K562 (cell line): ENCODE results near the gene ASZ1. TPM values are rescaled to one million over a fixed set of nuclear protein-coding genes. Genes with fewer than 3 reads are reported as not detected.

Experiments used
- ATAC-seq: fragments of 200-7000 bp; cut with Tn5 transposase; 3 replicates; pipeline ENCODE4 v1.9.1; 2020; ENCODE audit warnings: moderate library complexity
- BruUV-seq: library from RNA; stranded (reverse); fragments of 400-500 nt; replicated peaks from 2 replicates; lab custom pipeline; 2021; lab: Mats Ljungman, UMichigan
- CTCF ChIA-PET: fragments of 300-600 bp; formaldehyde crosslinking; extraction: SDS; loops from one replicate; lab custom pipeline; 2021; ENCODE audit warnings: low intra/inter-chr PET ratio; lab: Yijun Ruan, JAX
- POLR2A ChIA-PET: fragments of 300-600, 350-650 bp; sonication (Branson Sonifier 250); formaldehyde crosslinking; extraction: SDS; loops from one replicate; lab custom pipeline; 2021; ENCODE audit warnings: antibody characterized with exemption, inconsistent platforms; lab: Yijun Ruan, JAX
- DNase-seq, 4 experiments: peaks; one replicate each; pipeline versions ENCODE4 v3.0.0 to v3.0.0-alpha.2; 2011 to 2018; ENCODE audit warnings: low spot score in 3 of 4, mixed read lengths in 3 of 4; ENCODE audit errors: extremely low read depth in 1 of 4
- FAIRE-seq: peaks from 2 replicates; lab custom pipeline; 2011; peaks lifted over from hg19 to GRCh38; lab: Jason Lieb, UNC
- H2AFZ ChIP-seq: 2 replicates; pipeline ENCODE4 v1.6.0; 2011; ENCODE audit warnings: low read depth, low read length, control low read depth, inconsistent platforms
- H3K27ac ChIP-seq: fragments of 200-600 bp; 3 replicates; pipeline ENCODE4 v1.8.0; 2011; ENCODE audit warnings: low read depth, mild to moderate bottlenecking, control low read depth, inconsistent platforms, low read length, moderate library complexity, mixed read lengths; ENCODE audit errors: extremely low read depth
- H3K27me3 ChIP-seq, 2 experiments: fragments of 300-600 bp in 1 of 2; 2 replicates in 1 of 2; 3 replicates in 1 of 2; pipeline versions ENCODE4 v1.6.0 to v1.8.0; 2011; ENCODE audit warnings: inconsistent platforms in 2 of 2, low read length in 2 of 2, mild to moderate bottlenecking in 1 of 2, mixed read lengths in 1 of 2, moderate library complexity in 1 of 2; ENCODE audit not compliant: control insufficient read depth in 2 of 2, insufficient read depth in 2 of 2
- H3K36me3 ChIP-seq: fragments of 300-600 bp; 3 replicates; pipeline ENCODE4 v1.8.0; 2011; ENCODE audit warnings: mild to moderate bottlenecking, low read length, inconsistent platforms; ENCODE audit not compliant: control insufficient read depth, insufficient read depth
- H3K4me1 ChIP-seq, 2 experiments: fragments of 200-600 bp in 1 of 2; replicated peaks in 1 of 2; 2 replicates in 1 of 2; 3 replicates in 1 of 2; pipeline versions ENCODE4 v1.5.1 to v1.8.0; 2011; ENCODE audit warnings: inconsistent platforms in 2 of 2, low read length in 2 of 2, mild to moderate bottlenecking in 1 of 2, mixed read lengths in 1 of 2, moderate library complexity in 1 of 2; ENCODE audit not compliant: control insufficient read depth in 2 of 2, insufficient read depth in 2 of 2
- H3K4me2 ChIP-seq: 2 replicates; pipeline ENCODE4 v1.6.1; 2011; ENCODE audit warnings: low read length, control low read depth, inconsistent platforms, mixed read lengths; ENCODE audit not compliant: insufficient read depth
- H3K4me3 ChIP-seq: fragments of 200-600 bp; sonication (generic), shearing (Covaris generic); 2 replicates; pipeline ENCODE4 v1.5.1; 2016; ENCODE audit warnings: control low read depth, inconsistent platforms
- H3K79me2 ChIP-seq: fragments of 200-600 bp; 3 replicates; pipeline ENCODE4 v1.8.0; 2011; ENCODE audit warnings: low read length, inconsistent platforms; ENCODE audit not compliant: control insufficient read depth, insufficient read depth
- H3K9ac ChIP-seq, 2 experiments: 2 replicates each; pipeline versions ENCODE4 v1.6.0 to v1.6.1; 2011; ENCODE audit warnings: low read depth in 2 of 2, low read length in 2 of 2, control low read depth in 1 of 2, inconsistent platforms in 1 of 2, mild to moderate bottlenecking in 1 of 2, mixed read lengths in 1 of 2; ENCODE audit not compliant: insufficient read depth in 1 of 2
- H3K9me1 ChIP-seq: one replicate; pipeline ENCODE4 v1.6.0; 2011; ENCODE audit warnings: inconsistent platforms, mild to moderate bottlenecking, low read length, moderate library complexity; ENCODE audit not compliant: control insufficient read depth, insufficient read depth
- H3K9me3 ChIP-seq: replicated peaks from 2 replicates; pipeline ENCODE4 v1.5.1; 2011; ENCODE audit warnings: low read depth, low read length, inconsistent platforms; ENCODE audit not compliant: control insufficient read depth, insufficient read depth
- H4K20me1 ChIP-seq: replicated peaks from 2 replicates; pipeline ENCODE4 v1.6.1; 2011; ENCODE audit warnings: low read length, inconsistent platforms, mixed read lengths; ENCODE audit not compliant: control insufficient read depth, insufficient read depth
- BMI1 ChIP-seq: fragments of 150-350 bp; IDR thresholded peaks from 2 replicates; pipeline ENCODE4 v1.6.1; 2014; ENCODE audit warnings: low read length
- CCAR2 ChIP-seq: fragments of 200-400 bp; formaldehyde crosslinking; IDR thresholded peaks from 2 replicates; pipeline ENCODE4 v1.6.1; 2017; ENCODE audit warnings: mild to moderate bottlenecking, low read depth, low read length
- ILF3 ChIP-seq: fragments of 450-650 bp; IDR thresholded peaks from 2 replicates; pipeline ENCODE4 v1.6.1; 2018; ENCODE audit warnings: antibody characterized with exemption, mild to moderate bottlenecking, moderate library complexity, borderline replicate concordance
- KDM2B ChIP-seq: fragments of 250-450 bp; sonication (Bioruptor Pico); IDR thresholded peaks from 2 replicates; pipeline ENCODE4 v1.8.0; 2021; ENCODE audit warnings: mild to moderate bottlenecking, moderate library complexity
- MYBL2 ChIP-seq, 2 experiments: fragments of 450-650 bp in 1 of 2; sonication (generic) in 1 of 2; formaldehyde crosslinking in 1 of 2; IDR thresholded peaks; 2 replicates each; pipeline versions ENCODE4 v1.6.1 to v1.8.1; 2017 to 2022; ENCODE audit warnings: borderline replicate concordance in 1 of 2, inconsistent platforms in 1 of 2, low read depth in 1 of 2, mild to moderate bottlenecking in 1 of 2, missing genetic modification reagents in 1 of 2, moderate library complexity in 1 of 2
- NR4A1 ChIP-seq, 2 experiments: fragments of 250-450 bp in 1 of 2; fragments of 450-650 bp in 1 of 2; sonication (Bioruptor Pico) in 1 of 2; IDR thresholded peaks; 2 replicates each; pipeline versions ENCODE4 v1.4.0 to v1.6.1; 2016 to 2020; ENCODE audit warnings: mild to moderate bottlenecking in 2 of 2, missing compliant biosample characterization in 1 of 2, missing genetic modification characterization in 1 of 2, moderate library complexity in 1 of 2
- PRPF4 ChIP-seq: fragments of 200-400 bp; formaldehyde crosslinking; IDR thresholded peaks from one replicate; pipeline ENCODE4 v1.6.1; 2017; ENCODE audit warnings: low read length, low read depth, mild to moderate bottlenecking; ENCODE audit not compliant: insufficient read depth, poor library complexity, severe bottlenecking
- ZKSCAN3 ChIP-seq: fragments of 250-450 bp; sonication (Bioruptor Pico); IDR thresholded peaks from 2 replicates; pipeline ENCODE4 v1.4.0; 2020
- ZKSCAN8 ChIP-seq: fragments of 200-800 bp; sonication (Bioruptor generic); IDR thresholded peaks from 2 replicates; pipeline ENCODE4 v1.6.1; 2016; ENCODE audit warnings: missing genetic modification characterization, missing compliant biosample characterization
- WGBS: fragments of 100-300 bp; shearing (Covaris generic); methylation state at CpG from one replicate; pipeline ENCODE4 v1.1.6; 2016; ENCODE audit warnings: low coverage, mixed read lengths; ENCODE audit not compliant: insufficient coverage; ENCODE audit errors: missing lambda C conversion rate; 5-methylcytosine and 5-hydroxymethylcytosine counted together
- in situ Hi-C: fragments of 300-500 bp; cut with MboI; formaldehyde crosslinking; loops from 4 replicates; pipeline ENCODE4 v1.15.0; 2018; ENCODE audit warnings: inconsistent platforms, mixed read lengths
- intact Hi-C: fragments of 100-400 bp; cut with micrococcal nuclease; formaldehyde crosslinking; loops from 2 replicates; pipeline ENCODE4 v1.14.2; 2022
- polyA plus RNA-seq, 8 experiments: library from polyadenylated mRNA; depleted of rRNA in 4 of 8; stranded (reverse) in 5 of 8; unstranded in 3 of 8; fragments of >200 nt; fragmentation: Nextera tagmentation in 2 of 8; fragmentation: Illumina TruSeq in 1 of 8; extraction: Ambion mirVana in 2 of 8; extraction: Trizol in 1 of 8; gene quantifications; 2 replicates each; pipeline versions ENCODE4 v1.2.1 to v1.2.3, GENCODE V29; 2011 to 2014; ENCODE audit warnings: inconsistent platforms in 1 of 8, missing spikeins in 1 of 8
- total RNA-seq, 7 experiments: library from RNA; depleted of rRNA in 6 of 7; stranded (reverse); fragments of >200 nt in 6 of 7; fragmentation: Illumina TruSeq in 2 of 7; extraction: Trizol in 2 of 7; gene quantifications; 2 replicates each; pipeline versions ENCODE4 v1.2.1 to v1.2.3, GENCODE V29; 2011 to 2021; ENCODE audit warnings: low replicate concordance in 1 of 7
- TF ChIP-seq, protein P1 (sequence below): sonication (generic); formaldehyde crosslinking; IDR thresholded peaks from 2 replicates; pipeline ENCODE4 v1.8.0; 2022; ENCODE audit warnings: missing genetic modification reagents, mild to moderate bottlenecking, borderline replicate concordance
- TF ChIP-seq, protein P2 (sequence below): fragments of 250-450 bp; sonication (Bioruptor Pico); IDR thresholded peaks from 2 replicates; pipeline ENCODE4 v1.9.0; 2021; ENCODE audit warnings: mild to moderate bottlenecking
- TF ChIP-seq, protein P3 (sequence below): fragments of 450-650 bp; IDR thresholded peaks from 2 replicates; pipeline ENCODE4 v1.6.1; 2018; ENCODE audit not compliant: partially characterized antibody

Gene ASZ1
- total and polyA plus RNA-seq, 9 of the 15 experiments (the other 6 are each of a cell fraction or from before 2014, with no cell fraction given): not detected

DNA sequence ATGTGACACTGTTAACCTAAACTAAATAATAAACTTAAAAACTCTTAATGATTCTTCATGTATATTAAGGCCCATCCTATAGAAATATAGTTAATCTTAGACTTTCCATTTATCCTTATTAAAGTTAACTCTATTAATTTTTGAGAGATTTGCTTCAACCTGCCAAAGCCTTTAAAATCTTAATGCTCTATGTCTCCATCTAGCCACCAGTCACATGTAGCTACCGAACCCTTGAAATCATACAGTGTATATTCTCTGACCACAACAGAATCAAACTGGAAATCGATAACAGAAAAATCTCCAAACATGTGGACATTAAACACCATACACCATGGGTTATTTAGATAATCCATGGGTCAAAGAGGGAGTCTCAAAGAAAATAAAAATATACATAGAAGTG lies 51.9 kb downstream of the ASZ1 start:
- Histone ChIP-seq H3K9me3 (no peaks in the 10 kb centered on the region), H4K20me1 (no peaks in the 10 kb centered on the region), H2AFZ (no peak overlapping the region), H3K4me1 (no peaks in the 10 kb centered on the region), H3K9me1 (no peaks in the 10 kb centered on the region), H3K27ac (no peak overlapping the region), H3K4me3 (no peak overlapping the region), H3K36me3 (no peaks in the 10 kb centered on the region), H3K79me2 (no peaks in the 10 kb centered on the region), H3K9ac (no peak overlapping the region), H3K4me2 (no peak overlapping the region), H3K27me3 (no peaks in the 10 kb centered on the region)
- ChIA-PET CTCF (no interaction called here), POLR2A (no interaction called here)
- intact Hi-C loops (no loop called here), in situ Hi-C loops (no loop called here)
- 2% methylated on average over 2 of the region's 2 CpGs for WGBS
- no peak for ATAC-seq
- FAIRE-seq: no peak
- no TSS peak for BruUV-seq
- TF ChIP-seq, protein P1, sequence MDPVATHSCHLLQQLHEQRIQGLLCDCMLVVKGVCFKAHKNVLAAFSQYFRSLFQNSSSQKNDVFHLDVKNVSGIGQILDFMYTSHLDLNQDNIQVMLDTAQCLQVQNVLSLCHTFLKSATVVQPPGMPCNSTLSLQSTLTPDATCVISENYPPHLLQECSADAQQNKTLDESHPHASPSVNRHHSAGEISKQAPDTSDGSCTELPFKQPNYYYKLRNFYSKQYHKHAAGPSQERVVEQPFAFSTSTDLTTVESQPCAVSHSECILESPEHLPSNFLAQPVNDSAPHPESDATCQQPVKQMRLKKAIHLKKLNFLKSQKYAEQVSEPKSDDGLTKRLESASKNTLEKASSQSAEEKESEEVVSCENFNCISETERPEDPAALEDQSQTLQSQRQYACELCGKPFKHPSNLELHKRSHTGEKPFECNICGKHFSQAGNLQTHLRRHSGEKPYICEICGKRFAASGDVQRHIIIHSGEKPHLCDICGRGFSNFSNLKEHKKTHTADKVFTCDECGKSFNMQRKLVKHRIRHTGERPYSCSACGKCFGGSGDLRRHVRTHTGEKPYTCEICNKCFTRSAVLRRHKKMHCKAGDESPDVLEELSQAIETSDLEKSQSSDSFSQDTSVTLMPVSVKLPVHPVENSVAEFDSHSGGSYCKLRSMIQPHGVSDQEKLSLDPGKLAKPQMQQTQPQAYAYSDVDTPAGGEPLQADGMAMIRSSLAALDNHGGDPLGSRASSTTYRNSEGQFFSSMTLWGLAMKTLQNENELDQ (CRISPR knock-in tag): no peak
- TF ChIP-seq ZKSCAN8 (CRISPR knock-in tag): no peak
- TF ChIP-seq CCAR2: no peak
- TF ChIP-seq MYBL2 (IDR thresholded peaks at IDR 0.05; ENCODE audit: low read depth): no peak
- TF ChIP-seq MYBL2 (CRISPR knock-in tag; IDR thresholded peaks at IDR 0.05; ENCODE audit: borderline replicate concordance): no peak
- TF ChIP-seq BMI1: no peak
- TF ChIP-seq, protein P2, sequence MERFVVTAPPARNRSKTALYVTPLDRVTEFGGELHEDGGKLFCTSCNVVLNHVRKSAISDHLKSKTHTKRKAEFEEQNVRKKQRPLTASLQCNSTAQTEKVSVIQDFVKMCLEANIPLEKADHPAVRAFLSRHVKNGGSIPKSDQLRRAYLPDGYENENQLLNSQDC: no peak
- no peak for TF ChIP-seq NR4A1 (CRISPR knock-in tag; IDR thresholded peaks at IDR 0.05)
- TF ChIP-seq NR4A1 (tag; IDR thresholded peaks at IDR 0.05): no peak
- TF ChIP-seq, protein P3, sequence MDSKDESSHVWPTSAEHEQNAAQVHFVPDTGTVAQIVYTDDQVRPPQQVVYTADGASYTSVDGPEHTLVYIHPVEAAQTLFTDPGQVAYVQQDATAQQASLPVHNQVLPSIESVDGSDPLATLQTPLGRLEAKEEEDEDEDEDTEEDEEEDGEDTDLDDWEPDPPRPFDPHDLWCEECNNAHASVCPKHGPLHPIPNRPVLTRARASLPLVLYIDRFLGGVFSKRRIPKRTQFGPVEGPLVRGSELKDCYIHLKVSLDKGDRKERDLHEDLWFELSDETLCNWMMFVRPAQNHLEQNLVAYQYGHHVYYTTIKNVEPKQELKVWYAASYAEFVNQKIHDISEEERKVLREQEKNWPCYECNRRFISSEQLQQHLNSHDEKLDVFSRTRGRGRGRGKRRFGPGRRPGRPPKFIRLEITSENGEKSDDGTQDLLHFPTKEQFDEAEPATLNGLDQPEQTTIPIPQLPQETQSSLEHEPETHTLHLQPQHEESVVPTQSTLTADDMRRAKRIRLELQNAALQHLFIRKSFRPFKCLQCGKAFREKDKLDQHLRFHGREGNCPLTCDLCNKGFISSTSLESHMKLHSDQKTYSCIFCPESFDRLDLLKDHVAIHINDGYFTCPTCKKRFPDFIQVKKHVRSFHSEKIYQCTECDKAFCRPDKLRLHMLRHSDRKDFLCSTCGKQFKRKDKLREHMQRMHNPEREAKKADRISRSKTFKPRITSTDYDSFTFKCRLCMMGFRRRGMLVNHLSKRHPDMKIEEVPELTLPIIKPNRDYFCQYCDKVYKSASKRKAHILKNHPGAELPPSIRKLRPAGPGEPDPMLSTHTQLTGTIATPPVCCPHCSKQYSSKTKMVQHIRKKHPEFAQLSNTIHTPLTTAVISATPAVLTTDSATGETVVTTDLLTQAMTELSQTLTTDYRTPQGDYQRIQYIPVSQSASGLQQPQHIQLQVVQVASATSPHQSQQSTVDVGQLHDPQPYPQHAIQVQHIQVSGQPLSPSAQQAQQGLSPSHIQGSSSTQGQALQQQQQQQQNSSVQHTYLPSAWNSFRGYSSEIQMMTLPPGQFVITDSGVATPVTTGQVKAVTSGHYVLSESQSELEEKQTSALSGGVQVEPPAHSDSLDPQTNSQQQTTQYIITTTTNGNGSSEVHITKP: no peak
- TF ChIP-seq KDM2B: no peak
- no peak for TF ChIP-seq ZKSCAN3
- TF ChIP-seq PRPF4: no peak
- TF ChIP-seq ILF3: no peak
- DNase-seq: no peak
